DND-41 (cell line): ENCODE measurements around the gene RBM47.

Experiments
- CTCF ChIP-seq: IDR thresholded peaks from 2 replicates; pipeline ENCODE4 v1.5.1; 2012; ENCODE audit warnings: borderline replicate concordance, low read length, moderate library complexity, mild to moderate bottlenecking; ENCODE audit not compliant: poor library complexity, severe bottlenecking; ENCODE audit errors: extremely low read depth
- EZH2 ChIP-seq: IDR thresholded peaks from 3 replicates; pipeline ENCODE4 v1.6.1; 2012; ENCODE audit warnings: borderline replicate concordance, low read depth, mild to moderate bottlenecking, moderate library complexity, low read length, inconsistent platforms; ENCODE audit not compliant: severe bottlenecking

GRCh38 chr4:40405193-40405592, 224.5 kb downstream of the RBM47 start:
- TF ChIP-seq CTCF (no peak), EZH2 (no peak)
